ENCODE measurements around the gene FHAD1.

DNA sequence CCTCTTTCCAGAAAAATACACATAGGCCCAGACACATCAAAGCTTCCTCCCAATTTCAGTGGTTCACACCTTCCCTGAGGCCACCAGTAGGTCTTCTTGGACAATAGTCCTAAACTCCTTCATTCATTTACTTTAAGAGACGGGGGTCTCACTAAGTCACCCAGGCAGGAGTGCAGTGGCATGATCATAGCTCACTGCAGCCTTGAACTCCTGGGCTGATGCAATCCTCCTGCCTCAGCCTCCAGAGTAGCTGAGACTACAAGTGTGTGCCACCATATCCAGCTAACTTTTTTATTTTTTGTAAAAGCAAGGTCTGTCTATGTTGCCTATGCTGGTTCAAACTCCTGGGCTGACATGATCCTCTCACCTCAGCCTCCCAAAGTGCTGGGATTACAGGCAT, 8.2 kb upstream of the FHAD1 start:
- TF ChIP-seq, protein P1, sequence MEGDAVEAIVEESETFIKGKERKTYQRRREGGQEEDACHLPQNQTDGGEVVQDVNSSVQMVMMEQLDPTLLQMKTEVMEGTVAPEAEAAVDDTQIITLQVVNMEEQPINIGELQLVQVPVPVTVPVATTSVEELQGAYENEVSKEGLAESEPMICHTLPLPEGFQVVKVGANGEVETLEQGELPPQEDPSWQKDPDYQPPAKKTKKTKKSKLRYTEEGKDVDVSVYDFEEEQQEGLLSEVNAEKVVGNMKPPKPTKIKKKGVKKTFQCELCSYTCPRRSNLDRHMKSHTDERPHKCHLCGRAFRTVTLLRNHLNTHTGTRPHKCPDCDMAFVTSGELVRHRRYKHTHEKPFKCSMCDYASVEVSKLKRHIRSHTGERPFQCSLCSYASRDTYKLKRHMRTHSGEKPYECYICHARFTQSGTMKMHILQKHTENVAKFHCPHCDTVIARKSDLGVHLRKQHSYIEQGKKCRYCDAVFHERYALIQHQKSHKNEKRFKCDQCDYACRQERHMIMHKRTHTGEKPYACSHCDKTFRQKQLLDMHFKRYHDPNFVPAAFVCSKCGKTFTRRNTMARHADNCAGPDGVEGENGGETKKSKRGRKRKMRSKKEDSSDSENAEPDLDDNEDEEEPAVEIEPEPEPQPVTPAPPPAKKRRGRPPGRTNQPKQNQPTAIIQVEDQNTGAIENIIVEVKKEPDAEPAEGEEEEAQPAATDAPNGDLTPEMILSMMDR (conservative IDR thresholded peaks at IDR 0.05; ENCODE audit: low read depth, low read length): no peak
- TF ChIP-seq EZH2 (IDR thresholded peaks at IDR 0.05; ENCODE audit: borderline replicate concordance, low read depth, low read length, poor library complexity, severe bottlenecking): no peak
